H1 (cell line): ENCODE results near the gene PEAK1.

Experiments
- CREB1 ChIP-seq: IDR thresholded peaks from 2 replicates; pipeline ENCODE4 v1.6.1; 2012; ENCODE audit warnings: inconsistent platforms
- EZH2 ChIP-seq: fragments of 200-600 bp; sonication (generic); IDR thresholded peaks from 2 replicates; pipeline ENCODE4 v1.7.1; 2012; ENCODE audit warnings: low read depth, mild to moderate bottlenecking, moderate library complexity, low read length, inconsistent platforms; ENCODE audit not compliant: severe bottlenecking
- ZNF274 ChIP-seq: IDR thresholded peaks from 2 replicates; pipeline ENCODE4 v1.7.0; 2012; ENCODE audit warnings: low read length, borderline replicate concordance; ENCODE audit errors: extremely low read depth

GRCh38 chr15:77395013-77395774, 24.7 kb downstream of the PEAK1 start:
- TF ChIP-seq ZNF274: no peak
- TF ChIP-seq CREB1: no peak
- no peak for TF ChIP-seq EZH2
